Left renal pelvis (tissue), 4 donors: ENCODE results near the gene PDZRN4. TPM values are rescaled to one million over a fixed set of nuclear protein-coding genes. Genes with fewer than 3 reads are reported as not detected.
"Not testable (repeated sequence)": the region's sequence is repeated elsewhere in the genome, so short reads cannot be mapped to it uniquely, and the experiment has no call there.

Experiments
- DNase-seq, 4 donors: peaks; one replicate each; pipeline ENCODE4 v3.0.0-alpha.2; 2013; ENCODE audit warnings: low read depth in 4 of 4, low spot score in 3 of 4
- polyA plus RNA-seq, 4 donors: library from polyadenylated mRNA; unstranded; fragments of 120-200 nt; gene quantifications; one replicate each; pipeline ENCODE4 v1.2.1, GENCODE V29; 2013; ENCODE audit not compliant: insufficient read length in 4 of 4

PDZRN4 gene
- polyA plus RNA-seq, 4 donors = 3.1 to 9.0 (median 6.6) TPM

GRCh38 chr12:41612892-41613557 lies 424.9 kb downstream of the PDZRN4 start:
- no peak for DNase-seq

GRCh38 chr12:41615174-41615573 lies 427.1 kb downstream of the PDZRN4 start:
- not testable (repeated sequence) for DNase-seq

DNA sequence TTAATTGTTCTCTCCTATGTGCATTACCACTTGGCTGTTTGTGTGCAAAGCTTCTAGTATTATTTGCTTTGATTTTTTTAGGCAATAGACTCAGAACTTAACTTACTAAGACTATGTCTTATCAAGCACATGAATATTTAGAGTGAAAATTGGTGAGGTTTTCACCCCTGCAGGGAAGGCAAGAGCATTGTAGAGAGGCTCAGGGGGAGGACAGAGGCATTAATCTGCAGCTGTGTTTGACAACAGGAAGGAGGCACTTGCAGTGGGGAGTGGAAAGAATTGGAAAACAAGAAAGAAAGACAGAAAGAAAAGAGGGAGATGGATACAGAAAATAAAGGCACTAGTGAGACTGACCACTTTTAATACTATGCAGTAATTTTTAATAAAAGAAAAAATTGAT lies 431.6 kb downstream of the PDZRN4 start:
- no peak for DNase-seq

- DNase-seq = no peak
Measured at GRCh38 chr12:41621291-41621690, 433.2 kb downstream of the PDZRN4 start.
